ENCODE measurements around the gene POU2AF1.

DNA sequence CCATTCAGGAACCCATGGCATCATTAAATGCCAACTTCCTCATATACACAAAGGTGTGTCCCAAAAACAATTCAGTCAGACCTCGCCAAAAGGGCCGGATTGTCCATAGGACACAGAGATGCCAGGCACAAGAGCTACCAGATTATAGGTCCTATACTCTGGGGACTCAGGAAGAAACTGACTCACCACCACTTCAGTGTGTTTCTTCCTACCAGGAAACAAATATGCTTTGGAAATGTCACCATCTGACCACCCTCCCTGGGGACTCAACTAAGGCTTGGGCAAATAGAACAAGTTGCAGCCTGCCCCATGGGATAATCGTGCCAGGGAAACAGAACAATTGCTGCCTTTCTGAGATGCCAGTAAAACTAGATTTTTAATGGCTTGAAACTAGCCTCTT is 69.0 kb downstream of the POU2AF1 start:
- TF ChIP-seq, protein P1, sequence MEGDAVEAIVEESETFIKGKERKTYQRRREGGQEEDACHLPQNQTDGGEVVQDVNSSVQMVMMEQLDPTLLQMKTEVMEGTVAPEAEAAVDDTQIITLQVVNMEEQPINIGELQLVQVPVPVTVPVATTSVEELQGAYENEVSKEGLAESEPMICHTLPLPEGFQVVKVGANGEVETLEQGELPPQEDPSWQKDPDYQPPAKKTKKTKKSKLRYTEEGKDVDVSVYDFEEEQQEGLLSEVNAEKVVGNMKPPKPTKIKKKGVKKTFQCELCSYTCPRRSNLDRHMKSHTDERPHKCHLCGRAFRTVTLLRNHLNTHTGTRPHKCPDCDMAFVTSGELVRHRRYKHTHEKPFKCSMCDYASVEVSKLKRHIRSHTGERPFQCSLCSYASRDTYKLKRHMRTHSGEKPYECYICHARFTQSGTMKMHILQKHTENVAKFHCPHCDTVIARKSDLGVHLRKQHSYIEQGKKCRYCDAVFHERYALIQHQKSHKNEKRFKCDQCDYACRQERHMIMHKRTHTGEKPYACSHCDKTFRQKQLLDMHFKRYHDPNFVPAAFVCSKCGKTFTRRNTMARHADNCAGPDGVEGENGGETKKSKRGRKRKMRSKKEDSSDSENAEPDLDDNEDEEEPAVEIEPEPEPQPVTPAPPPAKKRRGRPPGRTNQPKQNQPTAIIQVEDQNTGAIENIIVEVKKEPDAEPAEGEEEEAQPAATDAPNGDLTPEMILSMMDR (IDR thresholded peaks at IDR 0.05): no peak
- no peak for TF ChIP-seq ZFX (IDR thresholded peaks at IDR 0.05; ENCODE audit: borderline replicate concordance)
